Mesodermal cell (in vitro differentiated cells): ENCODE results near the gene SLC22A23.

Source experiments
- H3K27ac ChIP-seq: 2 replicates; pipeline ENCODE4 v1.7.0; 2013; ENCODE audit warnings: mild to moderate bottlenecking, low read depth, low read length, moderate library complexity; ENCODE audit not compliant: severe bottlenecking
- H3K36me3 ChIP-seq: 2 replicates; pipeline ENCODE4 v1.7.1; 2013; ENCODE audit warnings: mild to moderate bottlenecking, low read length, moderate library complexity; ENCODE audit not compliant: control insufficient read depth, insufficient read depth
- H3K4me1 ChIP-seq: one replicate; pipeline ENCODE4 v1.7.1; 2013; ENCODE audit warnings: mild to moderate bottlenecking, low read length; ENCODE audit not compliant: insufficient read depth, control insufficient read depth, poor library complexity, severe bottlenecking
- H3K4me3 ChIP-seq: 2 replicates; pipeline ENCODE4 v1.7.0; 2013; ENCODE audit warnings: low read length, control low read depth, mild to moderate bottlenecking; ENCODE audit not compliant: insufficient read depth, poor library complexity, severe bottlenecking; ENCODE audit errors: extremely low read depth
- H3K9me3 ChIP-seq: 2 replicates; pipeline ENCODE4 v1.7.1; 2013; ENCODE audit warnings: mild to moderate bottlenecking, low read length, moderate library complexity; ENCODE audit not compliant: control insufficient read depth
- WGBS, 2 experiments: methylation state at CpG; one replicate each; pipeline ENCODE4 v1.1.5; 2013; ENCODE audit warnings: missing lambda C conversion rate in 2 of 2; ENCODE audit not compliant: insufficient coverage in 2 of 2; 5-methylcytosine and 5-hydroxymethylcytosine counted together

SLC22A23 gene

DNA sequence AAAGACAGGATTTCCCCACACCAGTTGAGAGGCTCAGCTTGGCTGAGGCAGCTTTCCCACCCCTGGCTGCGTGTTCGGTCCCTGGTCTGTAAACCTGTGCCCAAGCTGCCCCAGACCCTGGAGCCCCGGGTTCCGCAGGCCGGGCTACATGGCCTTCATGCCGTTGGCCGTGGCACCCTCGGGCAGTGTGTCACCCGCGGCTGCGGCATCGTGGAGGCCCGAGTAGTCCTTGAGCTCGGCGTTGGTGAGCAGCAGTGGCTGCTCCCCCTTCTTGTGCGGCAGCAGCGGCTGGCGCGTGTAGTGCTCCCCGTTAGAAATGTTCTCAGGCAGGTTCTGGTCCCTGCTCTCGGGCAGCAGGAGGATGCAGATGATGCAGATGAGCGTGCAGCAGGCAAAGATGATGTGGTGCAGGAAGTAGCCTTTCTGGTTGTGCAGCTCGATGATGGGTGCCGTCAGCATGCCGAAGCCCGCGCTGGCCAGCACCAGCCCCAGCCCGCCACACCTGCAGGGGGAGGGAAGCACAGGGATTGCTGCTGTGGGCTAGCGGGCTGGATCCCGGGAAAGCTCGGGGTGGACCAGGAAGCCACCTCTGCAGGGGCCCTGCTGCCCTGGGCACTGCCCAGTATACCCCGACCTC is 183.8 kb downstream of the SLC22A23 start:
- H3K4me3 ChIP-seq: no peak overlapping the region
- WGBS, 2 experiments: 90 to 96% methylated on average over 21 to 27 of the region's 32 CpGs
- peaks cover 45% of the 10 kb centered on the region for H3K36me3 ChIP-seq
- H3K27ac ChIP-seq: no peak overlapping the region
- no peaks in the 10 kb centered on the region for H3K4me1 ChIP-seq
- no peaks in the 10 kb centered on the region for H3K9me3 ChIP-seq

DNA sequence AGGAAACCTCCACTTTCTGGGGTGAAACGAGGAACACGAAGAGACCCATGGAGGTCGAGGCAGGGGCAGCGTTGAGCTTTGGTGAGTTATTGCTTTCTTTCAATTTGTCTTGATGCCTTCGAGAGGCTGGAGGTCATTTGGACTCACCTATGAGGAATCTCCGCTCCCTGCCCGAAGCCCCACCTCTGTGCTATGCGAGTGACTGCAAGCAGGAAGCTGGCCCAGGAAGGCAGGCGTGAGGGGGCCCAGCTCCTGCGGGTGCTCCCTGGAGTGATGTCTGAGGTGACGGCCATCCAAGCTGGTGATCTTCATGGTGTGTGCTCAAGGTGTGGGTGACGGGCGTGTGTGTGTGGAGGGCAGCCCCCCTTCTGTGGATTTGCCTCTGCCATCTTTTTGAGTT is 185.1 kb downstream of the SLC22A23 start:
- Histone ChIP-seq H3K36me3 (peaks cover 51% of the 10 kb centered on the region), H3K27ac (no peak overlapping the region), H3K4me1 (no peaks in the 10 kb centered on the region), H3K9me3 (no peaks in the 10 kb centered on the region), H3K4me3 (no peak overlapping the region)
- WGBS, 2 experiments: 95 to 96% methylated on average over 12 to 13 of the region's 13 CpGs

DNA sequence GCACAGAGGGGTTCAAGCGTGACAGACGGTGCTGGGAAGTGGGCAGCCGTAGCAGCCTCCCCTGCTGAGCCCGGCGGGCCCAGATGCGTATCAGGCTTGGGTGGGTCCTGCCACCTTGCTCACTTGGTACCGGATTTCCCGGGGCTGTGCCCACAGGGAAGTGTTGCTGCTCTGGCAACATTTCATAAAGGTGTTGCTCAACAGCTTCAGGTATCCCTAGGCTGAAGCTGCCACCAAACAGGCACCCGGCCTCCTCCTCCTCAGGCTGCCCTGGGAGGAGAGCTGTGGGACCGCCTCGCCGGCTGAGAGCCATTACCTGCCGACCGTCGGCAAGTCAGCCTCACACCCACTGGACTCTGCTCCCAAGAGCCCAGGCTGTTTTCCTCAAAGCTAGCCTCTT is 186.6 kb downstream of the SLC22A23 start:
- WGBS, 2 experiments: 85 to 87% methylated on average over 13 to 14 of the region's 15 CpGs
- Histone ChIP-seq H3K9me3 (no peaks in the 10 kb centered on the region), H3K4me1 (no peaks in the 10 kb centered on the region), H3K27ac (no peak overlapping the region), H3K4me3 (no peak overlapping the region), H3K36me3 (peaks cover 59% of the 10 kb centered on the region)

GRCh38 chr6:3269281-3269975 is 187.4 kb downstream of the SLC22A23 start:
- no peak overlapping the region for H3K4me3 ChIP-seq
- no peaks in the 10 kb centered on the region for H3K4me1 ChIP-seq
- peaks cover 63% of the 10 kb centered on the region for H3K36me3 ChIP-seq
- WGBS, 2 experiments: 90 to 97% methylated on average over 21 to 22 of the region's 27 CpGs
- H3K9me3 ChIP-seq: no peaks in the 10 kb centered on the region
- no peak overlapping the region for H3K27ac ChIP-seq

- peaks cover 71% of the 10 kb centered on the region for H3K36me3 ChIP-seq
- no peaks in the 10 kb centered on the region for H3K9me3 ChIP-seq
- no peak overlapping the region for H3K4me3 ChIP-seq
- no peak overlapping the region for H3K27ac ChIP-seq
- WGBS, 2 experiments: 85 to 93% methylated on average over 1 to 4 of the region's 11 CpGs
- no peaks in the 10 kb centered on the region for H3K4me1 ChIP-seq
Observed at GRCh38 chr6:3268680-3269079, 188.2 kb downstream of the SLC22A23 start.

GRCh38 chr6:3267162-3267561 is 189.7 kb downstream of the SLC22A23 start:
- Histone ChIP-seq H3K36me3 (peaks cover 68% of the 10 kb centered on the region), H3K4me3 (no peak overlapping the region), H3K27ac (no peak overlapping the region), H3K4me1 (no peaks in the 10 kb centered on the region), H3K9me3 (no peaks in the 10 kb centered on the region)
- WGBS, 2 experiments: 87 to 90% methylated on average over 2 to 3 of the region's 5 CpGs

DNA sequence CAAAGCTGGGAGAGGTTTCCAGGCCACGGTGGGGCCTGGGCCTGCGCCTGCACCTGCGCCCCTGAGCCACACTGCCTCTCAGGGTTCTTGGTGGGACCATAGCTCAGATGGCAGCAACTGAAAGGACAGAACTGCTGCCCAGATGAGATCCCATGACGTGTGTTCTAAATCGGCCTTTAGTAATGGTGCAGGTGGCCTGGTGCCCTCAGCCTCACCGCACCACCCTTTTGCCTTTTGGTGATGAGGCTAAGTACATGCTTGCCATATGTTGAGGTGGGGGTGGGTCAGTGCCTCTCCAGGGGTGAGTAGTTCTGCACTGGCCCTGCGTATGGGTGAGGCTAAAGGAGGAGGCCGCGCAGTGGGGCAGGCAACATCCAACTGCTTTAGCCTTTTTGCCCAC is 190.7 kb downstream of the SLC22A23 start:
- H3K36me3 ChIP-seq: peaks cover 64% of the 10 kb centered on the region

GRCh38 chr6:3265671-3266070 is 191.2 kb downstream of the SLC22A23 start:
- no peak overlapping the region for H3K4me3 ChIP-seq
- 73 to 78% methylated on average over 8 to 9 of the region's 9 CpGs for WGBS, 2 experiments
- no peak overlapping the region for H3K27ac ChIP-seq
- no peaks in the 10 kb centered on the region for H3K4me1 ChIP-seq
- no peaks in the 10 kb centered on the region for H3K9me3 ChIP-seq
- H3K36me3 ChIP-seq: peaks cover 64% of the 10 kb centered on the region

More for the DNA sequence above, 190.7 kb downstream of the SLC22A23 start:
- H3K27ac ChIP-seq: no peak overlapping the region
- no peaks in the 10 kb centered on the region for H3K4me1 ChIP-seq
- WGBS, 2 experiments: 56 to 61% methylated on average over 7 to 8 of the region's 9 CpGs
- H3K9me3 ChIP-seq: no peaks in the 10 kb centered on the region
- no peak overlapping the region for H3K4me3 ChIP-seq

- Histone ChIP-seq H3K27ac (no peak overlapping the region), H3K36me3 (peaks cover 51% of the 10 kb centered on the region)
- 90 to 100% methylated on average over 2 to 3 of the region's 3 CpGs for WGBS, 2 experiments
Observed at GRCh38 chr6:3264356-3264755, 192.5 kb downstream of the SLC22A23 start.

GRCh38 chr6:3263096-3263495 is 193.8 kb downstream of the SLC22A23 start:
- H3K27ac ChIP-seq: no peak overlapping the region
- no peaks in the 10 kb centered on the region for H3K4me1 ChIP-seq
- H3K9me3 ChIP-seq: no peaks in the 10 kb centered on the region
- no peak overlapping the region for H3K4me3 ChIP-seq
- WGBS, 2 experiments: 94 to 96% methylated on average over 6 of the region's 6 CpGs
- peaks cover 39% of the 10 kb centered on the region for H3K36me3 ChIP-seq

More at GRCh38 chr6:3264356-3264755, 192.5 kb downstream of the SLC22A23 start:
- no peak overlapping the region for H3K4me3 ChIP-seq
- H3K9me3 ChIP-seq: no peaks in the 10 kb centered on the region
- no peaks in the 10 kb centered on the region for H3K4me1 ChIP-seq

DNA sequence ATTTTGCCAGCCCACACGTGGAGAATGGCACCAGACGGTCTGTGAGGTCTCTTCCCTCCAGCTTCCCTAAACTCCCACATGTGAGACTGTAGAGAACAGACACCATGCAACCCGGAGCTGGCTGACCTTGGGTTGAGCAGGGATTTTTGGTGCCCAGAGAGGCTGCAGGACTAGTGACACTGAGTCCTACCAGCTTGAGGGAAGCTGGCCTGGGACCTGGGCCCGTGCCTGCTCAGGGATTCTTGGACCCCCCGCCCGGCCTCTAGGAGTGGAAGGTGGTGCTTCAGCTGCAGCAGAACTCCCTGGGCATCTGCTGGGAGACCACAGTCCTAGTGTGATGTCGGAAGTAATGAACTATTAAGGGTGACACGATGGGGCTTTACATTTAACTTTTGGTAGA is 194.9 kb downstream of the SLC22A23 start:
- 64 to 75% methylated on average over 6 to 7 of the region's 8 CpGs for WGBS, 2 experiments

More for the DNA sequence above, 194.9 kb downstream of the SLC22A23 start:
- Histone ChIP-seq H3K27ac (no peak overlapping the region), H3K4me3 (no peak overlapping the region), H3K9me3 (no peaks in the 10 kb centered on the region), H3K4me1 (no peaks in the 10 kb centered on the region), H3K36me3 (peaks cover 32% of the 10 kb centered on the region)
